H9 (cell line): ENCODE results near the gene IGFLR1. TPM values are rescaled to one million over a fixed set of nuclear protein-coding genes. Genes with fewer than 3 reads are reported as not detected.

ENCODE experiments used
- DNase-seq: peaks from one replicate; pipeline ENCODE4 v3.0.0-alpha.2; 2017
- H2AFZ ChIP-seq: one replicate; pipeline ENCODE4 v1.6.1; 2013; ENCODE audit warnings: mild to moderate bottlenecking, low read length, control low read depth, moderate library complexity
- H2AK5ac ChIP-seq: 2 replicates; pipeline ENCODE4 v1.6.1; 2013; ENCODE audit warnings: low read length, control low read depth, mixed read lengths; ENCODE audit not compliant: insufficient read length
- H2BK120ac ChIP-seq: one replicate; pipeline ENCODE4 v1.6.1; 2013; ENCODE audit warnings: low read depth, mild to moderate bottlenecking, low read length, control low read depth, inconsistent platforms; ENCODE audit not compliant: poor library complexity, severe bottlenecking
- H2BK12ac ChIP-seq: 2 replicates; pipeline ENCODE4 v1.6.1; 2013; ENCODE audit warnings: low read length, control low read depth, mixed read lengths, low read depth; ENCODE audit not compliant: insufficient read length
- H2BK15ac ChIP-seq: 2 replicates; pipeline ENCODE4 v1.6.1; 2013; ENCODE audit warnings: low read depth, low read length, control low read depth
- H2BK20ac ChIP-seq: one replicate; pipeline ENCODE4 v1.6.1; 2013; ENCODE audit warnings: low read depth, mild to moderate bottlenecking, low read length, control low read depth, inconsistent platforms; ENCODE audit not compliant: poor library complexity, severe bottlenecking
- H2BK5ac ChIP-seq: 2 replicates; pipeline ENCODE4 v1.6.1; 2013; ENCODE audit warnings: low read length, control low read depth, mixed read lengths; ENCODE audit not compliant: insufficient read length
- H3K14ac ChIP-seq: 2 replicates; pipeline ENCODE4 v1.6.1; 2013; ENCODE audit warnings: low read length, control low read depth; ENCODE audit not compliant: insufficient read depth
- H3K18ac ChIP-seq: 2 replicates; pipeline ENCODE4 v1.6.1; 2013; ENCODE audit warnings: low read depth, mild to moderate bottlenecking, mixed read lengths, low read length, control low read depth; ENCODE audit not compliant: insufficient read length
- H3K23ac ChIP-seq: 2 replicates; pipeline ENCODE4 v1.6.1; 2013; ENCODE audit warnings: low read length, control low read depth, mixed read lengths, low read depth; ENCODE audit not compliant: insufficient read length
- H3K23me2 ChIP-seq: 2 replicates; pipeline ENCODE4 v1.6.1; 2013; ENCODE audit warnings: low read depth, mild to moderate bottlenecking, mixed read lengths, low read length, control low read depth; ENCODE audit not compliant: insufficient read length, poor library complexity, severe bottlenecking
- H3K27ac ChIP-seq: 2 replicates; pipeline ENCODE4 v1.5.1; 2013; ENCODE audit warnings: low read length, control low read depth, mixed read lengths, low read depth; ENCODE audit not compliant: insufficient read length
- H3K27me3 ChIP-seq: 2 replicates; pipeline ENCODE4 v1.6.1; 2013; ENCODE audit warnings: low read length, control low read depth, inconsistent platforms; ENCODE audit not compliant: insufficient read depth
- H3K4ac ChIP-seq: 2 replicates; pipeline ENCODE4 v1.6.1; 2013; ENCODE audit warnings: low read depth, mild to moderate bottlenecking, control low read depth, inconsistent platforms, low read length, moderate library complexity
- H3K4me1 ChIP-seq: 2 replicates; pipeline ENCODE4 v1.6.1; 2013; ENCODE audit warnings: low read length, control low read depth, inconsistent platforms; ENCODE audit not compliant: insufficient read depth
- H3K4me2 ChIP-seq: 2 replicates; pipeline ENCODE4 v1.6.1; 2013; ENCODE audit warnings: low read length, control low read depth, mixed read lengths; ENCODE audit not compliant: insufficient read length, insufficient read depth
- H3K56ac ChIP-seq: 2 replicates; pipeline ENCODE4 v1.6.1; 2013; ENCODE audit warnings: low read depth, mild to moderate bottlenecking, mixed read lengths, low read length, control low read depth; ENCODE audit not compliant: insufficient read length
- H3K79me1 ChIP-seq: 2 replicates; pipeline ENCODE4 v1.6.1; 2013; ENCODE audit warnings: low read depth, mild to moderate bottlenecking, moderate library complexity, low read length, control low read depth, inconsistent platforms; ENCODE audit not compliant: insufficient read depth, poor library complexity, severe bottlenecking
- H3K79me2 ChIP-seq: 2 replicates; pipeline ENCODE4 v1.6.1; 2013; ENCODE audit warnings: low read length, control low read depth, inconsistent platforms; ENCODE audit not compliant: insufficient read depth
- H3K9ac ChIP-seq: 2 replicates; pipeline ENCODE4 v1.6.1; 2013; ENCODE audit warnings: low read length, control low read depth, mixed read lengths; ENCODE audit not compliant: insufficient read length; ENCODE audit errors: extremely low read depth
- H3K9me3 ChIP-seq: one replicate; pipeline ENCODE4 v1.6.1; 2013; ENCODE audit warnings: low read depth, low read length, inconsistent platforms; ENCODE audit not compliant: control insufficient read depth
- H3T11ph ChIP-seq: one replicate; pipeline ENCODE4 v1.6.1; 2013; ENCODE audit warnings: mild to moderate bottlenecking, low read length, control low read depth, inconsistent platforms
- H4K20me1 ChIP-seq: one replicate; pipeline ENCODE4 v1.6.1; 2013; ENCODE audit not compliant: control insufficient read depth, insufficient read length, insufficient read depth
- H4K5ac ChIP-seq: 2 replicates; pipeline ENCODE4 v1.6.1; 2013; ENCODE audit warnings: low read depth, mild to moderate bottlenecking, mixed read lengths, low read length, control low read depth; ENCODE audit not compliant: insufficient read length
- H4K8ac ChIP-seq: replicated peaks from 2 replicates; pipeline ENCODE4 v1.6.1; 2013; ENCODE audit warnings: low read length, control low read depth, mixed read lengths, low read depth; ENCODE audit not compliant: insufficient read length
- H4K91ac ChIP-seq: 2 replicates; pipeline ENCODE4 v1.6.1; 2013; ENCODE audit warnings: low read depth, mild to moderate bottlenecking, moderate library complexity, mixed read lengths, low read length, control low read depth; ENCODE audit not compliant: insufficient read length
- H3K27ac Mint-ChIP-seq, 3 experiments: 2 replicates in 2 of 3; 3 replicates in 1 of 3; pipeline ENCODE4 v1.8.0; 2020 to 2021; ENCODE audit warnings: mixed read lengths in 3 of 3, mild to moderate bottlenecking in 1 of 3, moderate library complexity in 1 of 3
- H3K27me3 Mint-ChIP-seq: 2 replicates; pipeline ENCODE4 v1.8.0; 2021; ENCODE audit warnings: low read depth, mild to moderate bottlenecking, moderate library complexity, mixed read lengths
- H3K36me3 Mint-ChIP-seq, 3 experiments: 2 replicates in 2 of 3; 3 replicates in 1 of 3; pipeline ENCODE4 v1.8.0; 2020 to 2021; ENCODE audit warnings: low read depth in 3 of 3, mixed read lengths in 3 of 3; ENCODE audit not compliant: insufficient read depth in 1 of 3
- H3K4me1 Mint-ChIP-seq, 2 experiments: 2 replicates each; pipeline ENCODE4 v1.8.0; 2020; ENCODE audit warnings: mixed read lengths in 2 of 2
- H3K4me3 Mint-ChIP-seq, 2 experiments: 2 replicates in 1 of 2; 3 replicates in 1 of 2; pipeline ENCODE4 v1.8.0; 2020 to 2021; ENCODE audit warnings: mild to moderate bottlenecking in 2 of 2, mixed read lengths in 2 of 2, moderate library complexity in 1 of 2
- H3K9me3 Mint-ChIP-seq, 2 experiments: 2 replicates in 1 of 2; 3 replicates in 1 of 2; pipeline ENCODE4 v1.8.0; 2020; ENCODE audit warnings: mild to moderate bottlenecking in 2 of 2, mixed read lengths in 2 of 2, moderate library complexity in 1 of 2
- CTCF ChIP-seq: fragments of 200-600 bp; sonication (generic); conservative IDR thresholded peaks from 3 replicates; pipeline ENCODE4 v1.8.0; 2021; ENCODE audit warnings: antibody characterized with exemption, mild to moderate bottlenecking
- WGBS: extraction: QIAGEN DNeasy Blood & Tissue Kit; methylation state at CpG from one replicate; pipeline ENCODE4 v1.1.7; 2013; ENCODE audit warnings: missing lambda C conversion rate, low lambda C conversion rate, mixed read lengths; ENCODE audit not compliant: insufficient read length; ENCODE audit errors: extremely low coverage; 5-methylcytosine and 5-hydroxymethylcytosine counted together
- total RNA-seq: library from RNA; stranded (reverse); gene quantifications from 2 replicates; pipeline ENCODE4 v1.2.1, GENCODE V29; 2021

IGFLR1 gene
- total RNA-seq, 1 experiment from 2014 or later, result 2.9 TPM

GRCh38 chr19:35722461-35722860 lies 19.8 kb downstream of the IGFLR1 start:
- H3K23ac ChIP-seq, result no peak overlapping the region
- H4K91ac ChIP-seq, result no peak overlapping the region
- no peaks in the 10 kb centered on the region for H3K9me3 ChIP-seq
- no peak overlapping the region for H2BK15ac ChIP-seq
- no peak overlapping the region for H4K5ac ChIP-seq
- no peak for TF ChIP-seq CTCF
- H2AK5ac ChIP-seq, result no peak overlapping the region
- no peak overlapping the region for H3T11ph ChIP-seq
- H3K4me2 ChIP-seq, result no peak overlapping the region
- peaks cover 11% of the 10 kb centered on the region; the same call in 1 of the 2 replicates for H3K79me2 ChIP-seq
- H3K56ac ChIP-seq, result no peak overlapping the region
- peaks cover 6 to 8% of the 10 kb centered on the region in 2 experiments for H3K4me1 Mint-ChIP-seq
- no peak overlapping the region for H4K8ac ChIP-seq
- H4K20me1 ChIP-seq, result peaks cover 6% of the 10 kb centered on the region
- no peak overlapping the region for H3K4me3 Mint-ChIP-seq
- DNase-seq, result no peak
- no peak overlapping the region for H3K4ac ChIP-seq
- H2AFZ ChIP-seq, result no peak overlapping the region
- H3K27ac ChIP-seq, result no peak overlapping the region
- no peak overlapping the region for H2BK5ac ChIP-seq
- no peak overlapping the region for H3K14ac ChIP-seq
- no peak overlapping the region for H3K18ac ChIP-seq
- H3K27ac Mint-ChIP-seq, result no peak overlapping the region
- H3K27me3 ChIP-seq, result no peaks in the 10 kb centered on the region
- H3K36me3 Mint-ChIP-seq, result peaks cover 41 to 71% (median 71%) of the 10 kb centered on the region in 3 experiments; a peak in 6 of 7 replicates
- H3K4me1 ChIP-seq, result no peaks in the 10 kb centered on the region
- WGBS, result no CpG with 5 or more reads among the region's 14 CpGs
- peaks cover 7% of the 10 kb centered on the region for H3K23me2 ChIP-seq
- no peak overlapping the region for H2BK12ac ChIP-seq
- H3K27me3 Mint-ChIP-seq, result no peaks in the 10 kb centered on the region; the same call in 1 of the 2 replicates
- no peak overlapping the region for H2BK20ac ChIP-seq
- H2BK120ac ChIP-seq, result no peak overlapping the region
- no peaks in the 10 kb centered on the region for H3K79me1 ChIP-seq
- H3K9me3 Mint-ChIP-seq, result no peaks in the 10 kb centered on the region
- no peak overlapping the region for H3K9ac ChIP-seq
